ENCODE results near the gene CPED1. TPM values are rescaled to one million over a fixed set of nuclear protein-coding genes. Genes with fewer than 3 reads are reported as not detected.

The CPED1 gene
- total and polyA plus RNA-seq, 10 of the 15 experiments (the other 5 are each of a cell fraction or from before 2014, with no cell fraction given): 0.01 to 0.77 (median 0.10) TPM; not detected in 1

GRCh38 chr7:121113288-121113687 lies 124.8 kb downstream of the CPED1 start:
- Histone ChIP-seq H3K4me1 (ENCODE audit: control insufficient read depth, insufficient read depth, low read length) (no peaks in the 10 kb centered on the region), H3K4me2 (ENCODE audit: control insufficient read depth, insufficient read depth) (no peak overlapping the region), H3K4me3 (no peak overlapping the region), H3K9me3 (replicated peaks; ENCODE audit: control insufficient read depth, insufficient read depth, low read length) (no peaks in the 10 kb centered on the region), H4K20me1 (ENCODE audit: control insufficient read depth, insufficient read depth) (no peaks in the 10 kb centered on the region), H3K27me3 (replicated peaks in 1 of 2; ENCODE audit: control insufficient read depth in 2 of 2, insufficient read depth in 2 of 2, low read length in 1 of 2) (no peaks in the 10 kb centered on the region; a peak in 1 of 4 replicates), H3K36me3 (ENCODE audit: control insufficient read depth in 2 of 2, insufficient read depth in 2 of 2, low read length in 1 of 2) (no peaks in the 10 kb centered on the region), H2AFZ (ENCODE audit: control insufficient read depth, low read depth, low read length) (no peak overlapping the region), H3K27ac (ENCODE audit: control insufficient read depth, insufficient read depth) (no peak overlapping the region), H3K9ac (ENCODE audit: control insufficient read depth, insufficient read depth, low read length) (no peak overlapping the region), H3K79me2 (ENCODE audit: control insufficient read depth, insufficient read depth, low read length) (no peaks in the 10 kb centered on the region)
- ChIA-PET SMC1A (ENCODE audit: uncharacterized antibody, unreplicated experiment) (interaction anchor here (2.3 kb wide), 1 partner anchor 23 kb away, joined by 5 read pairs; no protein-coding TSS in a partner anchor), CTCF (interaction anchor here (1.1 kb wide), 1 partner anchor 11 kb away, joined by 3 read pairs; no protein-coding TSS in a partner anchor), POLR2A (no interaction called here), RAD21 (ENCODE audit: unreplicated experiment) (no interaction called here)
- no peak for DNase-seq (ENCODE audit: low read depth, low spot score)
- TF ChIP-seq YBX1 (IDR thresholded peaks at IDR 0.05): no peak
- TF ChIP-seq BACH1 (IDR thresholded peaks at IDR 0.05; ENCODE audit: borderline replicate concordance): no peak
- TF ChIP-seq RBBP5 (conservative IDR thresholded peaks at IDR 0.05): no peak
- no peak for TF ChIP-seq SUPT20H (IDR thresholded peaks at IDR 0.05; ENCODE audit: borderline replicate concordance, control insufficient read depth, low read depth, low read length)
- no peak for TF ChIP-seq CBX3 (IDR thresholded peaks at IDR 0.05; ENCODE audit: borderline replicate concordance, low read depth)
- no peak for TF ChIP-seq NBN (IDR thresholded peaks at IDR 0.05)
- TF ChIP-seq EZH2 (IDR thresholded peaks at IDR 0.05; ENCODE audit: borderline replicate concordance, control insufficient read depth, low read depth, low read length): no peak
- TF ChIP-seq CHD4 (IDR thresholded peaks at IDR 0.05): no peak
- no peak for TF ChIP-seq ZBTB4 (CRISPR knock-in tag; IDR thresholded peaks at IDR 0.05)
- TF ChIP-seq SMAD1 (IDR thresholded peaks at IDR 0.05; ENCODE audit: low read depth, partially characterized antibody): no peak
- TF ChIP-seq CHD2 (IDR thresholded peaks at IDR 0.05; ENCODE audit: borderline replicate concordance, low read depth, low read length): no peak
- no peak for TF ChIP-seq NRF1 (conservative IDR thresholded peaks at IDR 0.05; ENCODE audit: low read depth, low read length)
- TF ChIP-seq MXI1 (IDR thresholded peaks at IDR 0.05; ENCODE audit: low read depth, low read length): no peak
- no peak for TF ChIP-seq RUNX3 (IDR thresholded peaks at IDR 0.05; ENCODE audit: low read length)
- TF ChIP-seq TAF1 (IDR thresholded peaks at IDR 0.05; ENCODE audit: borderline replicate concordance, low read depth, low read length): no peak
- no peak for TF ChIP-seq RAD51 (IDR thresholded peaks at IDR 0.05)
- TF ChIP-seq USF1 (IDR thresholded peaks at IDR 0.05; ENCODE audit: borderline replicate concordance, extremely low read length, insufficient read depth, low read depth, low read length): no peak
- TF ChIP-seq NR2C2 (IDR thresholded peaks at IDR 0.05; ENCODE audit: borderline replicate concordance, control insufficient read depth, insufficient read length, low read depth): no peak
- no peak for TF ChIP-seq POLR2A (IDR thresholded peaks at IDR 0.05; ENCODE audit: low read depth, low read length)
- in situ Hi-C loops (cut with MboI): no loop called here
- FAIRE-seq: no peak
- intact Hi-C loops (cut with micrococcal nuclease; ENCODE audit: unreplicated experiment): loop anchor here (10.0 kb wide), 1 partner anchor 622 kb away; no protein-coding TSS in a partner anchor
- BruUV-seq (replicated peaks): no TSS peak
- ATAC-seq: no peak
